Umbilical cord (tissue), 2 donors: Measurements from ENCODE around the gene CSMD2. TPM values are rescaled to one million over a fixed set of nuclear protein-coding genes. Genes with fewer than 3 reads are reported as not detected.

ENCODE experiments used
- DNase-seq: peaks from one replicate; pipeline ENCODE4 v3.0.0-alpha.2; 2015; ENCODE audit warnings: low spot score
- total RNA-seq: library from RNA; depleted of rRNA; stranded (reverse); fragments of >200 nt; gene quantifications from one replicate; pipeline ENCODE4 v1.2.3, GENCODE V29; 2014; ENCODE audit warnings: low replicate concordance; ENCODE audit not compliant: insufficient read depth

CSMD2 gene
- total RNA-seq, 1 donor from 2014 or later = 10.1 TPM

DNA sequence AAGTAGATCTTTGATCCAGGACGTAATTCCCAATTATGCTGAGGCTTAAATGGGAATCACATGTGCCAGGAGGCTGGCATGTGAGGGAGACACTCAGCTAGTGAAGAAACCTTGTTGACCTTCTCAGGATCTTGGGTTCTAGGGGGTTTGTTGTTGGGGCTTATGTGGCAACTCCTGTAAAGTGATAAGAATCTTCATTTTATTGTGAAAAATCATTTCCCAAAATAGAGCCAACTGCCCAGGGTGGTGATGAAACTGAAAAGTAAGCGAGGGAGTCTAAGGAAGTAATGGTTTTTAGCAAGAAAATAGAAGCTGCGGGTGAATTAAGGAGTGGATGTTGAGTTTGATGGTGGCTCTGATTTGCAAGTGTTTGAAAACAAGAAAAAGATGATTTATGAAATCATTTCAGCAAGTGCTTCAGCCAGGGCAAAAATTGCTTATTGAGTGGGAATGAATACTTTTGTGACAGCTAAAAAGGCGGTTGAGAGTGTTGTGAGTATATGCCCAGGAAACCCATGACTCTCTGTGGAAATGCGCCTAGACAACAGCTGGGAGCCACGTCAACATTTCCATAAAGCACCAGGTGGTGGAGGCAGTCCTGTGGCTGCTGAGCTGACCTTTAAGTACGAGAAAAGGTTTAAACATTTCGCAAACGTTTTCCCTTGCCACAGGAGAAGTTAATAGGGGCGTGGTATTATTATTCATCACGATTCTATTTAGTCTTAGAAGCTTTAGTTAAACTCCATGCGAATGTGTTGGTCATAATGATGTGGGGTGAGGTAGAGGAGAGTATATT is 198.5 kb downstream of the CSMD2 start:
- no peak for DNase-seq

DNA sequence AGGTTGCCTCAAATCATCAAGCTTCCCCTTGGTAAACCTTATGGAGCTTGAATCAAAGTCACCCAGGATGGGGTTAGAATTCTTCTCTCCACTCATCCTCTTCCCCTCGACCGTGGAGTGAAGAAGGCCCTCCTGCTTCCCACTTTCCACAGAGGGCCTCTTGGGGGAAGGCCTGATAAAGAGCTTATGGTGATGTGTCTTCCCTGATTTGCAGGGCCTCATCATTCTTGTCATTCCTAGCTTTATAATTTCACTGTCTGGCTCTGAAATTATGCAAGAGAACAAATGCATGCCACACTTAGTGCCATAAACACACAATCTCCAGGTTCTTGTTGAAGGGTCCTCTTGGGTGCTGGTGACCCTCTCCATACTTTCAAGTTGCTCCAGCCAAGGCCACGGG is 199.9 kb downstream of the CSMD2 start:
- DNase-seq = peak; percentile 67

DNA sequence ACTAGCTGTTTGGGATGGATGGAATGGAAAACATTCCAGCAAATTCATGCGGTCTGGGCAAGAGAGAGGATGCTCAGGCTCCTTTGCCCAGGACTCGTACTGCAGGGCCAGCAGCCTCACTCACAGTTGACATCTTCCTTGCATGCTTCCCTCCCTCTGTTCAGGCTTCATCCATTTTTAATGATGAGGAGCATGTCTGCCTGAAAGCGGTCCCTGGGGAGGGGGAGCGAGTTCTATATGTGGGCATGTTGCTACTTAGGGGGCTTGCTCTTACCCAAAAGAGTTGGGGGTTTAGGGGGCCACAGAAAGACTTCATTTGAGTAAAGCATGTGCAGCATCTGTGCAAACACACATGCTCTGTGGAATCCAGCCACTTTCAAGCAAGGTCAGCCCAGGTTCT is 203.0 kb downstream of the CSMD2 start:
- DNase-seq = no peak

DNA sequence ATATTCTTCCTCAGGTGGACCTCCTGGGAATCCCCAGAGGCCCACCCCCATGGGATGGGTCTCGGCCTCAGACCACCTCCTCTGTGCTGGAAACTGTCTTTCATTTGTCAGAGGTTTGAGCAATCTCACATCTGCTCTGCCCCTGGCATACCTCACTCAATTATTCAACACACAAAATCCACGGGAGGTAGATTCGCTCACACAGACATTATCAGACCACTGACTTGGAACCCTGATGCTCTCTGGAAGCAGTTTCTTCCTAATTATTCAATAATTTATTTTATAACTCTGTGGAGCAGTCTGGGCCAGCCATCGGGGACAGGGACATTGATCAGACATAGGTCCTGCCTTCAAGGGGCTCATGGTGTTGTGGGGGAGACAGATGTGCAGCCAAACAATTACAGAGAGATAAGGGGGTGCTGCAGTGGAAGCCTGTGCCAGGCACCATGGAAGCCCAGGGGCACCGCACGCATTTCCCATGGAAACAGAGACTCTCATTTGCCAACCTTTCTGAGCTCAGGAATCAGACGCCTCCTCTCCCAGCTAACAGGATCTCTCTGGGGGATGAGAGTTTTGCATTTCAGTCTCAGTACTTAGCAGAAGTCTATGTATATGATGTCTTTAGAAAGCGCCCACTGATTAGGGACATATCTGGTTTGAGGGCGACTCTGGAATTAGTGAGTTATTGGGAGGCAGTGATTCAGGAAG is 204.7 kb downstream of the CSMD2 start:
- DNase-seq = no peak

DNA sequence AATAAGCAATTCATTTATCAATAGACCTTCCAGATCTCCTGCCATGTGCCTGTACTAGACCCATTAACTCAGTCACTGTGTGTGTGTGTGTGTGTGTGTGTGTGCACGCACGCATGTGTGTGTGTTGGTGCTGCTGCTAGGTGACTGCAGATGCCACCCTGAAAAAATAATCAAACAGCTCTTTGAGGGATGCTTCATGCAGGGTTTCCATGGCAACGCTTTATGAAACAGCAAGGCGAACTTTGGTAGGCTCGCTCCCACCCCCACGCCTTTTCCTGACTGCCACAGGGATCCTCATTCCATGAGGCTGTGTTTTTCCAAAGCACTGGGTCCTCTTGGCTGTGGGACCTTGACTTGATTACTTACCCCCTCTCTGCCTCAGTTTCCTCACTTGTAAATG is 207.2 kb downstream of the CSMD2 start:
- DNase-seq = no peak

DNA sequence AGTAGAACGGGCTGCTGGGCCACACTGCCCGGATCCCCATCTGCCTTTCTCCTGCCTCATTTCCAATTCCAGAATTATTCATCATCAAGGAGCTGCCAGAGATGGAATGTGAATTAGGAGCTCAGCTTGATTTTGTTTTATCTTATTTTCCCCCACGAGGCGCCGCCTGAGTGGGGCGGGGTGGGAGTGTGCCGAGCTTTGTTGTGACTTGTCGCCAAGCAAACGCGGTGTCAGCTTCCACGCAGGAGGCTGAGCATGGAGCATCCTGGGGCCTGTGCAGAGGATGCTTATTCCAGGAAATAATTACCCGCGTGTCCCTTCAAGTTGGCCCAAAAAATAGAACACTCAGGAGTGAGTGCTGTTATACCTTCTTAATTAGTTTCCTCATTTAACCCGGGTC is 209.9 kb downstream of the CSMD2 start:
- DNase-seq = no peak

DNA sequence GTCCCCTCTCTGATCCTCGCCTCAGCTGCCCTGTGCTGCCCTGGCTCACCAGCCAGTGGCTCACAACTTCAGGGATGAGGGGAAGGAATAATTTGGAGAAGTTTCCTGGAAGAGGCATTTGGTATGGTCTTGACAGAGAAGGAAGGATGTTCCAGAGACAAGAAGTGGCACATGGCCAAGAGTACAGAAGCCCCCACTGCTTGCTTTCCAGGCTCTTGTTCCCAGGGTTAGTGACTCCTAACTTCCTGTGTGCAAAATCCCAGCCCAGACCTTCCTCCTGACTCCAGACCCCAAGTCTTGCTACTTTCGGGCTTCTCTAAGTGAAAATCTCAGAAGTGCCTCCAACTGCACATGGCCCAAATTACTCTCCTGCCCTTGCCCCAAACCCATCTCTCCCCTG is 215.5 kb downstream of the CSMD2 start:
- DNase-seq = no peak

DNA sequence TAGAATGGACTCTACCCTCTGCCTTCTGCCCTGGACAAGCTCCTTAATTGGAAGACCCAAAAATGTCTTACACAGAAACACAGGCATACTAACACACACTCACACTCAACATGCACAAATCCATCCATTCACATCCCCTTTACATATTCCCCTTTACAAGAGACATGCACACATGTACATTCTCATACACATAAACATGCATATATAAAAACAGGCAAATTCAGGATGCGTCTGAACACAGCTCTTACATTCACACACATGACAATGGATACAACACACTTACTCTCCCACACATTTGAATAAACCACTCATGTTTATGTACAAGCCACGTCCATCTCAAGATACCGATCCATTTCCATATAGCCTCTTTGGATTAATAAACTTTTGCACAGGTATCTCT is 216.7 kb downstream of the CSMD2 start:
- no peak for DNase-seq

DNA sequence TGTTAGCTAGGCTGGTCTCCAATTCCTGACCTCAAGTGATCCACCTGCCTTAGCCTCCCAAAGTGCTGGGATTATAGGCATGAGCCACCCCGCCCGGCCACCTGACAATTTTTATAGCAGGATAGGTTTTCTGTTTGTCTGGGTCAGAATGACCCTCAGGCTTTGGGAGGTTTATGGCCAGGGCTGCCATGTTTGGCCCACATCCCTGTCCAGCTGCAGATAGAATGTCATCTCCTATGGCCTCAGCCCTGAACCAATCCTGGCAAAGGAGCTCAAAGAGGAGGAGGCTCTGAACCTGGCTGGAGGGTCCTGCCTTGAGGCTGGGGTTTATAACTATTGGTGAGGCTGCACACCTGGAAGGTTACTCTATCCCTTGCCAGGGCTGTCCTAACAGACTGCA is 218.2 kb downstream of the CSMD2 start:
- no peak for DNase-seq

DNA sequence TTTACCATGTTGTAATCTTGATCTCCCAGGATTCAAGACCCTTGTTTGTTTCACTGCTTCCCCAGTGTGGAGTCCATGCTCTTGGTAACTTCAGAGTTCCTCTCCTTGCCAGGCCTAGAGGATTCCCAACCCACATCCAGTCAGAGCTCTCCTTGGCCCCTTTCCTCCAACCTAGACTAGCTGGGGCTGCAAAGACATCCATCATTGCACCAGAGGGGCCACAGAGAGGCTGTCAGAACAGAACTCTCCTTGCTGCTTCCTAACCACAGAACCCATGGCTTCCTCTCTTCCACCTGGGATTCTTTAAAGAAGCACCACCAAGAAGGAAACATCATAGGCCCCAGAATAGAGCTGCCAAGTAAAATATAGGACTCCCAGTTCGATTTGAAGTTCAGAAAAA is 220.2 kb downstream of the CSMD2 start:
- DNase-seq = no peak

DNA sequence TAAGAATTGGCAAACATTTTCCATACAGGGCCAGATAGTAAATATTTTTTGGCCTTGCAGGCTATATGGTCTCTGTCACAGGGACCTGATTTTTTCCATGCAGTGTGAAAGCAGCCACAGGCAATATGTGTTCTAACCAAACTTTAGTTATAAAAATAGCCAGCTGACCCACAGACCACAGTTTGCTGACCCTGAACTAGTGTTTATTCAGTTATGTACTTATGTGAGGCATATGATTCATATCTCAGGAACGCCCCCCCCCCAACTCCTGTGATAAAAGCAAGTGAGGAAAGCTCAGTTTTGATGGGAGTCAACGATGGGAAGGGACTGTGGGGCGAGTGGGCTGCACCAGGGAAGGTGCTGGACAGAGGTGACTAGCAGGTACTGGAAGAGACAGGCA is 221.1 kb downstream of the CSMD2 start:
- peak; percentile 10 for DNase-seq

DNA sequence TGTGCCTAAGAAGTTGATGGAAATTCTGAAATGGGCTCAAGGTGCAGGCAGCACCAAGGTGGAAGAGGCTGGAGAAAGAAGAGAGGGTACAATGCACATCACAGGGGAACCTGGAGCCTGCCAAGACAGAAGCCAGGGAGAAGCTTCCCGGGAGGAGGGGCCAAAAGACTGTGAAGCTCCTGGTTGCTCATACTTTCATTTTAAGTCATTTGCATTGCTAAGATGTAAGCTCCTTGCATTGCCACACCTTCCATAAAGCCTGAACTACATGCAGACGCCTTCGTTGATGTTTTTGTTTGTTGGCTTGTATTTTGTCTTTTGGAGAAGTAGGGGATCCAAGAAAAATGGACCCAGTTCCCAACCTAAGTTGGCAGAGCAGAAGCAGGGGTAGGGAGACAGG is 232.2 kb downstream of the CSMD2 start:
- DNase-seq = no peak

DNA sequence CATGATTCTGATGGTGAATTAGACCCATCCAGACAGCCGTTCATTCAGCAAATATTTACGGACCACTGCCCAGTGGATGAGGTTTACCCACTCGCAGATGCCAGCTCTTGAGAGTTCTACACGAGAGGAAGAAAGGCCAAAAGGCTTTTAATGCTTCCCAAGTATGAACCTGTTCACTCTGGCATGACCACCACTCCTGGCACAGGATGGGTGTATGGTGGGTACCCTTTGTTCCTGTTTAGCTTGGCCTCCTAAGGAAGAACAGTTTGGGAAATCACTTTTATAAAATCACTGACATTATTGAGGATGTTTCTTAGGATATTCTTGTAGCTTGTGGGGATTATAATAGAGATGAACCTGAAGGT is 233.9 kb downstream of the CSMD2 start:
- DNase-seq = no peak

DNA sequence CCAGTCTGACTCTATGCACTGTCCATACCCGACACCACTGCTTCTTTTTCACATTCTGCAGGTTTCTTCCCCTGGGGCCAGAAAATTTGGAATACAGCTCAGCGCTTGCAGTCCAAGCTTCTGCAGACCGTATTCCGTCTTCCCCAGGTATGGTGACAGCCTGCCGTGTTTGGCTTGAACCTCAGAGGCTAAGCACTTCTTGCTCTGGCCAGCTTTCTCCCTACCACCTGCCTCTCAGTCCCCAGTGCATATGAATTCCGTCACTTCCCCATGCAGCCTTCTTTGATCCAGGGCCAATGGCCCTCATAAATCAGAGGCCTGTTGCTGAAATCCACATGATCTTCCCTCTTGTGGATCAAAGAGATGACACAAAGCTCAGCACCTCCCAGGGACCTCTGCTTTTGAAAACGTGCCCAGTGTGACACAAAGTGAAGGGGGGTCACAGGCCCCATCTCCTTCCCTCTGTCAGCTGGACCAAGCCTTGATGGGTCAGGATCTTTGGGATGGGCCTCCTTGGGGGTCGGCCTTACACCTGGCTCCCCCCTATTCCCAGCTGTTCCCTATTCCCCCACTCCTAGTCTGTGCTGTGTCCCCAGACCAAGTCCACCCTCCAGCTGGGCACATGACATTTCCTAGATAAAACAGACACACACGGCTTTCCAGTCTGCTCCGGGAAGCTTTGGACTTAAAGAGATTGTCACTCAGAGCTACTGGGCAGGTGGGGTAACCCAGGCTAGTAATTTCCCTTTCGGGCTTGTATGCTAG is 234.5 kb downstream of the CSMD2 start:
- DNase-seq = peak; percentile 21

DNA sequence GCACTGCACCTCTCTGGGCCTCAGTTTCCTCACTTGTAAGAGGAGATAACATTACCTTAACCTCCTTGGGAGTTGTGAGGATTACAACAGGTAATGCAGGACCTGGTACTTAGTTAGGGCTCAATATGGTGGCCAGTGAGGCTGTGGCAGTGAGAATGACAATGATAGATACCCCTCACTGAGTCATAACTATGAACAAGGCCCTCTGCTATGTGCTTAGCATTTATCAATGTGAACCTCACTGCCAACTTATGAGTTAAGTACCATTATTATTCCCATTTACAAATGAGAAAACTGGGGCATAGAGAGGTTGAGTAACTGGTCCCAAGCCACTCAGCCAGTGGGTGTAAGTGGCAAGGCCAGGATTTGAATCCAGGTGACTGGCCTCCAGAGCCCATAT is 236.8 kb downstream of the CSMD2 start:
- no peak for DNase-seq

DNA sequence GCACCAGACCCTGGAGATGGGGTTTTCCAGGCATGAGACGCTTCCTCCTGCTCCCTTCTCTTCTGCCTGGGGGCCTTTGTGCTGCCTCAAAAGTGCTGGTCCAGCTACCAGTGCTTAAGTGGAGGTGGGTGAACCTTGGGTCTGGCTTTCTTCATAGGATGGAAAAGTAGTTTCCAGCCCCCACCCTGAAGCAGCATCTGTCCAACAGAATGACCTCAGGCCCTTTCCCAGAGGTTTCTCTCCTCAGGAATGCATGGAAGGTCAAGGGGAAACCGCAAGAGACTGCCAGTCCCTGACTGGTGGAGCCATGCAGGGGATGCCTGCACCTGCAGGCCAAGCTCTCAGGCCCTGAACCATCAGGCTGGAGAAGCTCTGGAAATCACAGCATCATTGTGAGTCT is 237.3 kb downstream of the CSMD2 start:
- no peak for DNase-seq

DNA sequence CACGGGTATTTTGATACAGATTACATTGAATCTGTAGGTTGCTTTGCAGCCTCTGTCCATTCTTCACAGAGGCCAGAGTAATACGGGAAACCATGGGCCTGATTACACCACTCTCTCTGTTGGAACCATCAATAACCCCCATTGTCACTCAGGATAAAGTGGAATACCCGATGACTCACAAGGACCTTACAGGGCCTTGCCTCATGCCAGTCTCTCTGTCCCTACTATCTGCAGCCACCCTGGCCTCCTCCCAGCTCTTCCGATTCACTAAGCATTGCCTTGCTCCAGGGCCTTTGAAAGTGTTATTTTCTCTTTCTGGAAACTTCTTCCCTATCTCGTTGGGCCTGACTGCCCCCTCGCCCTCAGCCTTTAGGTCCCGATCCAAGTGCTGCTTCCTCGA is 239.4 kb downstream of the CSMD2 start:
- DNase-seq = no peak

DNA sequence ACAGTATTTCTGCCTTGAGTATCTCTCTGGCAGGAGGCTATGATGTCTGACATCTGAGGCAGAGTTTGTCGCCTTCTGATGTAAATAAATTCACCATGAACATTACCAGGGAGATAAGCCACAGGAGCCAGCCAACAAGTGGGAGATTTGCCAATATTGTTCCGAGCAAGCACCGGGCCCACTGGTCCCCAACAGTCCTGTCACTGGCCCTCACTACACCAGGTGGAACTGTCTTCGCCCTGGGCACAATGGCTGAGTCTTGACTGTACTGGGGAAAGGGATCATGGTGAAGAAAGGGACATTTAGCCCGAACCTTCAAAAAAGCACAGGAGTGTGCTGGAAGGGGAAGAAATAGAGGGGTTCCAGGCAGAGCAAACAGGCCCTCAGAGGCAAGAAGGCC is 243.7 kb downstream of the CSMD2 start:
- DNase-seq = no peak

DNA sequence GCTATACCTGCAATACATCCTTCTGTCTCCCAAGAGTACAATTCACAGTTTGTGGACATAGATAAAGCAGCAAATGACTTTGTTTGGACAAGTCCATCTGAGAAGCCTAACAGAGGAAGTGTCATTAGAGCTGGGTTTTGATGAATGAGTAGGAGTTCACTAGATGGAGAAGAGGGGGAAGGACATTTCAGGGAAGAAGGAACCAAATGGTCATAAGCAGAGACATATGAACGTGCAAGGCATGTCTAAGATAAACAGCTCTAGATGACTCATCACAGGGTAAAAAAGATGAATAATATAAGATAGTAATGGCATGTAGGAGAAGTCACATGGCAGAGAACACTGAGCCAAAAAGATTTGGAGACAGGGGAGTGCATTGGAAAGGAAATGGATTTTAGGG is 246.7 kb downstream of the CSMD2 start:
- peak; percentile 4 for DNase-seq

DNA sequence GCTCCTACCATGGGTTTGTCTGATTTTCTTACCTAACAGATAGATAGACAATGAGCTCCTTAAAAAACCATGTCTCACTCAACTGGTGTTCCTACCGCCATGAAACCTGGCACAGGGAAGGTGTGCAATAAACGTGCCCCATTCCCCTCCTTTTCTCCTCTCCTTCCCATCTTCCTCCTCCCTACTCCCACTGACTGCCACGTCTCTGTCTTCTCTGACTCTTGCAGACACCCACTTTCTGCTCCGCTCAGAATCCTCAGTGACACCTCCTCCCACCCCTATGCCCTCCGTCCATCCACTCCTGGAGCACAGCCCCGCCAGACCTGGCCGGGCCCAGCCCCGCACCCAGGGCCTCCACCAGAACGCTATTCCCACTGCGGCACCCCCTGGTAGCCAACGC is 248.2 kb downstream of the CSMD2 start:
- no peak for DNase-seq

DNA sequence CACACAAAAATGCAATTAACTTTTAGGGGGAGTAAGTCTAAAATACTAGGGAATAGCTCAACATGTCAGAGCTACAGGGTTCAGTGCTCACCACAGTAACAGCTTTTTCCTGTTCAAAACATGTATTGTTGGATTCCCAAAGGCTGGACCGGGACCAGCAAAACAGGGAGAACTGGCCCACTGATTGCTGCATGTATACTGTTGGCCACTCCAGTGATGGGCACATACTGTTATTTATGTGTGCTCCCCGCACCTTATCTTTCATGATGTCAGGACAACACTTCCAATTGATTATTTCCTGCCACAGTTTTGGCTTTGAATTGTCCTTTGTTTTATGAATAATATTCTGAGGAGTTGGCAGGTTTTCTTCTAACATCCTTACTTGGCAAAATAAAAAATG is 250.5 kb downstream of the CSMD2 start:
- DNase-seq = no peak

DNA sequence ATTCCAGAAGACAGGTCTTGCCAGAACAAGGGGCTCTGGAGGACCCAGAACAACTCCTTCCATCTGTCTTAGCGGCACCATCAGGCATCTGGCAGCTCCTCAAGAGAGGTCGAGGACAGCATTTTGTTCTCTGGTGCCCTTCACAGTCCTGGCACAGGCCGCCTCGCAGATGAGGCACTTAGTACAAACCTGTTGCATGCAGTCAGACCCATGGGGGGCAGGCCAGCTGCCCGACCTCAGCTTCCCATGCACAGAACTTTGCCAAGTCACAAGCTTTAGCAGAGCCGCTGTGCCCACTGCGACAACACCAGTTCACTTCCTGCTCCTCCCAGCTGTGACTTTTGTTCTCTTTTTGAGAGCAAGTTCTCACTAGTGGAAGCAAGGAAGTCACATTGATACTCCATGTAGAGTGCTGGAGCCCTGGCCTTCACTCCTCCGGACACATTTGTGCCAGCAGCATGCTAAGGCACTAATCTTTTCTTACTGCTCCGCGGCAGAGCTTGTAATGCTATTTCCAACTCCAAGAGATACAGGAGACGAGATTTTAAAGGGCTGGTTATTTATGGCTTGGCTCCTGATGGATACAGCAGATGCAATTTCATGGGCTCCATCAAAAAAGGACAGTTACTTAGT is 256.6 kb downstream of the CSMD2 start:
- no peak for DNase-seq
